GM23338 (cell line): Measurements from ENCODE around the gene ZDHHC20. TPM values are rescaled to one million over a fixed set of nuclear protein-coding genes. Genes with fewer than 3 reads are reported as not detected.

ENCODE experiments used
- ATAC-seq: fragments of 200-7000 bp; cut with Tn5 transposase; 3 replicates; pipeline ENCODE4 v1.9.1; 2020
- DNase-seq: peaks from one replicate; pipeline ENCODE4 v3.0.0-alpha.2; 2015; ENCODE audit warnings: low spot score
- H2AFZ ChIP-seq: fragments of 200-600 bp; sonication (generic); 2 replicates; pipeline ENCODE4 v1.8.0; 2016; ENCODE audit warnings: antibody characterized with exemption, mild to moderate bottlenecking, moderate library complexity
- H3F3A ChIP-seq: fragments of 200-600 bp; sonication (generic); replicated peaks from 2 replicates; pipeline ENCODE4 v1.8.0; 2017; ENCODE audit warnings: antibody characterized with exemption, mixed run types, low read depth
- H3K27ac ChIP-seq: fragments of 200-600 bp; sonication (generic); 2 replicates; pipeline ENCODE4 v1.6.1; 2016; ENCODE audit warnings: low read depth
- H3K27me3 ChIP-seq: fragments of 200-600 bp; sonication (generic); 2 replicates; pipeline ENCODE4 v1.8.0; 2016; ENCODE audit warnings: mild to moderate bottlenecking, mixed run types, moderate library complexity; ENCODE audit not compliant: insufficient read depth
- H3K36me3 ChIP-seq: fragments of 200-600 bp; sonication (generic); 2 replicates; pipeline ENCODE4 v1.8.0; 2016; ENCODE audit warnings: mild to moderate bottlenecking; ENCODE audit not compliant: insufficient read depth
- H3K4me1 ChIP-seq: fragments of 200-600 bp; sonication (generic); 2 replicates; pipeline ENCODE4 v1.8.0; 2016; ENCODE audit warnings: mild to moderate bottlenecking, moderate library complexity; ENCODE audit not compliant: insufficient read depth
- H3K4me2 ChIP-seq: fragments of 200-600 bp; sonication (generic); 2 replicates; pipeline ENCODE4 v1.7.1; 2017; ENCODE audit warnings: mixed run types
- H3K4me3 ChIP-seq: fragments of 200-600 bp; sonication (generic); 2 replicates; pipeline ENCODE4 v1.6.1; 2016; ENCODE audit warnings: mixed run types
- H3K79me2 ChIP-seq: fragments of 200-600 bp; sonication (generic); replicated peaks from 2 replicates; pipeline ENCODE4 v1.8.0; 2017; ENCODE audit warnings: mild to moderate bottlenecking; ENCODE audit not compliant: insufficient read depth
- H3K9me2 ChIP-seq: fragments of 200-600 bp; sonication (generic); 2 replicates; pipeline ENCODE4 v1.8.0; 2017; ENCODE audit not compliant: insufficient read depth
- H4K20me1 ChIP-seq: fragments of 200-600 bp; sonication (generic); replicated peaks from 2 replicates; pipeline ENCODE4 v1.8.0; 2017; ENCODE audit warnings: mild to moderate bottlenecking; ENCODE audit not compliant: insufficient read depth
- H3K27ac Mint-ChIP-seq: 2 replicates; pipeline ENCODE4 v1.8.0; 2020; ENCODE audit warnings: inconsistent platforms, mild to moderate bottlenecking, moderate library complexity, mixed read lengths
- H3K27me3 Mint-ChIP-seq: 3 replicates; pipeline ENCODE4 v1.8.0; 2022; ENCODE audit warnings: low read depth, mild to moderate bottlenecking, moderate library complexity, mixed read lengths, inconsistent platforms; ENCODE audit not compliant: insufficient read depth, poor library complexity
- H3K36me3 Mint-ChIP-seq: 3 replicates; pipeline ENCODE4 v1.8.0; 2021; ENCODE audit warnings: low read depth, mild to moderate bottlenecking, inconsistent platforms, moderate library complexity, mixed read lengths
- H3K4me1 Mint-ChIP-seq: 3 replicates; pipeline ENCODE4 v1.8.0; 2020; ENCODE audit warnings: mild to moderate bottlenecking, inconsistent platforms, mixed read lengths
- H3K4me3 Mint-ChIP-seq: 3 replicates; pipeline ENCODE4 v1.8.0; 2021; ENCODE audit warnings: moderate library complexity, mild to moderate bottlenecking, inconsistent platforms, mixed read lengths
- H3K9me3 Mint-ChIP-seq: 3 replicates; pipeline ENCODE4 v1.8.0; 2020; ENCODE audit warnings: moderate library complexity, mild to moderate bottlenecking, inconsistent platforms, mixed read lengths
- CREB1 ChIP-seq: fragments of 250-450 bp; sonication (Bioruptor Pico); IDR thresholded peaks from 2 replicates; pipeline ENCODE4 v1.5.0; 2020; ENCODE audit warnings: low read depth, mild to moderate bottlenecking, moderate library complexity
- EZH2 ChIP-seq: fragments of 200-600 bp; sonication (generic); IDR thresholded peaks from one replicate; pipeline ENCODE4 v1.8.0; 2017; ENCODE audit warnings: antibody characterized with exemption, mild to moderate bottlenecking, low read depth; ENCODE audit not compliant: unreplicated experiment
- EZH2phosphoT487 ChIP-seq: fragments of 200-600 bp; sonication (generic); IDR thresholded peaks from one replicate; pipeline ENCODE4 v1.8.1; 2018; ENCODE audit warnings: antibody characterized with exemption; ENCODE audit not compliant: unreplicated experiment
- JUNB ChIP-seq: IDR thresholded peaks from one replicate; pipeline ENCODE4 v1.6.1; 2016; ENCODE audit warnings: antibody characterized with exemption; ENCODE audit not compliant: unreplicated experiment
- NANOG ChIP-seq: IDR thresholded peaks from 2 replicates; pipeline ENCODE4 v1.6.1; 2016; ENCODE audit warnings: antibody characterized with exemption, borderline replicate concordance
- POLR2AphosphoS5 ChIP-seq: IDR thresholded peaks from 2 replicates; pipeline ENCODE4 v1.6.1; 2016; ENCODE audit warnings: antibody characterized with exemption, low read depth
- STAT1 ChIP-seq: IDR thresholded peaks from one replicate; pipeline ENCODE4 v1.6.1; 2016; ENCODE audit warnings: antibody characterized with exemption; ENCODE audit not compliant: unreplicated experiment
- ZNF114 ChIP-seq: fragments of 250-450 bp; sonication (Bioruptor Pico); IDR thresholded peaks from 2 replicates; pipeline ENCODE4 v1.5.0; 2020; ENCODE audit warnings: mild to moderate bottlenecking, moderate library complexity
- ZNF331 ChIP-seq: fragments of 250-450 bp; sonication (Bioruptor Pico); IDR thresholded peaks from 2 replicates; pipeline ENCODE4 v1.5.0; 2020; ENCODE audit warnings: low read depth, mild to moderate bottlenecking, moderate library complexity
- polyA plus RNA-seq: library from polyadenylated mRNA; unstranded; fragments of >200 nt; fragmentation: Nextera tagmentation; extraction: Ambion mirVana; gene quantifications from 2 replicates; pipeline ENCODE4 v1.2.1, GENCODE V29; 2016
- total RNA-seq: library from RNA; depleted of rRNA; stranded (reverse); fragments of >200 nt; shearing (Covaris generic); gene quantifications from 2 replicates; pipeline ENCODE4 v1.2.3, GENCODE V29; 2014
- TF ChIP-seq, protein P1 (sequence below), 2 experiments: fragments of 200-600 bp in 1 of 2; sonication (generic) in 1 of 2; conservative IDR thresholded peaks; 2 replicates each; pipeline versions ENCODE4 v1.5.1 to v1.6.1; 2016 to 2017; ENCODE audit warnings: antibody characterized with exemption in 2 of 2, low read depth in 2 of 2, mild to moderate bottlenecking in 2 of 2, moderate library complexity in 1 of 2
- TF ChIP-seq, protein P2 (sequence below): IDR thresholded peaks from one replicate; pipeline ENCODE4 v1.6.1; 2018; ENCODE audit warnings: antibody characterized with exemption; ENCODE audit not compliant: unreplicated experiment
- TF ChIP-seq, protein P3 (sequence below): IDR thresholded peaks from 2 replicates; pipeline ENCODE4 v1.6.1; 2016; ENCODE audit warnings: antibody characterized with exemption
- TF ChIP-seq, protein P4 (sequence below): fragments of 250-450 bp; sonication (Bioruptor Pico); IDR thresholded peaks from 2 replicates; pipeline ENCODE4 v1.5.0; 2020; ENCODE audit warnings: mild to moderate bottlenecking, moderate library complexity

The ZDHHC20 gene
- total and polyA plus RNA-seq, 2 experiments from 2014 or later: 37.7 to 119 TPM

DNA sequence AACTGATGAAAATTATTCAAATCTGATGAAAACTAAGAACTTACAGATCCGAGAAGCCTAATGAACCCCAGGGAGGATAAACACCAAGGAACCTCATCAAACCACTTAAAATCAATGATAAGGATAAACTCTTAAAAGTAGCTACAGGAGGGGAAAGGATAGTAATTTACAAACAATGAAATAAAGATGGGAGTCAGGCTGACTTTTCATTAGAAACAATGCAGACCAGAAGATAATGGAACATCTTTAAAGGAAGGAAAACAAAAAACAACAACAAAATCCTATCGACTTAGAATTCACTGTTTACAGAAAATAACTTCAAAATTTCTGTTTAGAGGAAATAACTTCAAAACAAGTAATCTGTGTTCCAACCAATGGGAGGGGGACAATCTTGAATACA lies 73.4 kb downstream of the ZDHHC20 start:
- no peaks in the 10 kb centered on the region for H3K27me3 ChIP-seq
- Mint-ChIP-seq H3K4me1 (peaks cover 15% of the 10 kb centered on the region; the same call in 2 of the 3 replicates), H3K27ac (no peak overlapping the region), H3K27me3 (no peaks in the 10 kb centered on the region), H3K36me3 (peaks cover 72% of the 10 kb centered on the region), H3K4me3 (no peak overlapping the region), H3K9me3 (peaks cover 9% of the 10 kb centered on the region; the same call in 2 of the 3 replicates)
- H2AFZ ChIP-seq: no peak overlapping the region
- H3K4me3 ChIP-seq: no peak overlapping the region
- no peaks in the 10 kb centered on the region for H3K79me2 ChIP-seq
- DNase-seq: no peak
- no peak for ATAC-seq
- no peaks in the 10 kb centered on the region for H3K9me2 ChIP-seq
- no peaks in the 10 kb centered on the region for H3K4me1 ChIP-seq
- no peaks in the 10 kb centered on the region for H3F3A ChIP-seq
- no peak overlapping the region for H3K27ac ChIP-seq
- H3K4me2 ChIP-seq: no peak overlapping the region
- TF ChIP-seq STAT1 (no peak), ZNF114 (no peak), CREB1 (CRISPR knock-in tag) (no peak), EZH2 (no peak), NANOG (no peak), ZNF331 (CRISPR knock-in tag) (no peak), JUNB (no peak), POLR2AphosphoS5 (no peak), EZH2phosphoT487 (no peak)
- TF ChIP-seq, protein P1, sequence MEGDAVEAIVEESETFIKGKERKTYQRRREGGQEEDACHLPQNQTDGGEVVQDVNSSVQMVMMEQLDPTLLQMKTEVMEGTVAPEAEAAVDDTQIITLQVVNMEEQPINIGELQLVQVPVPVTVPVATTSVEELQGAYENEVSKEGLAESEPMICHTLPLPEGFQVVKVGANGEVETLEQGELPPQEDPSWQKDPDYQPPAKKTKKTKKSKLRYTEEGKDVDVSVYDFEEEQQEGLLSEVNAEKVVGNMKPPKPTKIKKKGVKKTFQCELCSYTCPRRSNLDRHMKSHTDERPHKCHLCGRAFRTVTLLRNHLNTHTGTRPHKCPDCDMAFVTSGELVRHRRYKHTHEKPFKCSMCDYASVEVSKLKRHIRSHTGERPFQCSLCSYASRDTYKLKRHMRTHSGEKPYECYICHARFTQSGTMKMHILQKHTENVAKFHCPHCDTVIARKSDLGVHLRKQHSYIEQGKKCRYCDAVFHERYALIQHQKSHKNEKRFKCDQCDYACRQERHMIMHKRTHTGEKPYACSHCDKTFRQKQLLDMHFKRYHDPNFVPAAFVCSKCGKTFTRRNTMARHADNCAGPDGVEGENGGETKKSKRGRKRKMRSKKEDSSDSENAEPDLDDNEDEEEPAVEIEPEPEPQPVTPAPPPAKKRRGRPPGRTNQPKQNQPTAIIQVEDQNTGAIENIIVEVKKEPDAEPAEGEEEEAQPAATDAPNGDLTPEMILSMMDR (conservative IDR thresholded peaks at IDR 0.05; ENCODE audit: low read depth in 2 of 2): no peak
- TF ChIP-seq, protein P2, sequence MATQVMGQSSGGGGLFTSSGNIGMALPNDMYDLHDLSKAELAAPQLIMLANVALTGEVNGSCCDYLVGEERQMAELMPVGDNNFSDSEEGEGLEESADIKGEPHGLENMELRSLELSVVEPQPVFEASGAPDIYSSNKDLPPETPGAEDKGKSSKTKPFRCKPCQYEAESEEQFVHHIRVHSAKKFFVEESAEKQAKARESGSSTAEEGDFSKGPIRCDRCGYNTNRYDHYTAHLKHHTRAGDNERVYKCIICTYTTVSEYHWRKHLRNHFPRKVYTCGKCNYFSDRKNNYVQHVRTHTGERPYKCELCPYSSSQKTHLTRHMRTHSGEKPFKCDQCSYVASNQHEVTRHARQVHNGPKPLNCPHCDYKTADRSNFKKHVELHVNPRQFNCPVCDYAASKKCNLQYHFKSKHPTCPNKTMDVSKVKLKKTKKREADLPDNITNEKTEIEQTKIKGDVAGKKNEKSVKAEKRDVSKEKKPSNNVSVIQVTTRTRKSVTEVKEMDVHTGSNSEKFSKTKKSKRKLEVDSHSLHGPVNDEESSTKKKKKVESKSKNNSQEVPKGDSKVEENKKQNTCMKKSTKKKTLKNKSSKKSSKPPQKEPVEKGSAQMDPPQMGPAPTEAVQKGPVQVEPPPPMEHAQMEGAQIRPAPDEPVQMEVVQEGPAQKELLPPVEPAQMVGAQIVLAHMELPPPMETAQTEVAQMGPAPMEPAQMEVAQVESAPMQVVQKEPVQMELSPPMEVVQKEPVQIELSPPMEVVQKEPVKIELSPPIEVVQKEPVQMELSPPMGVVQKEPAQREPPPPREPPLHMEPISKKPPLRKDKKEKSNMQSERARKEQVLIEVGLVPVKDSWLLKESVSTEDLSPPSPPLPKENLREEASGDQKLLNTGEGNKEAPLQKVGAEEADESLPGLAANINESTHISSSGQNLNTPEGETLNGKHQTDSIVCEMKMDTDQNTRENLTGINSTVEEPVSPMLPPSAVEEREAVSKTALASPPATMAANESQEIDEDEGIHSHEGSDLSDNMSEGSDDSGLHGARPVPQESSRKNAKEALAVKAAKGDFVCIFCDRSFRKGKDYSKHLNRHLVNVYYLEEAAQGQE: no peak
- TF ChIP-seq, protein P3, sequence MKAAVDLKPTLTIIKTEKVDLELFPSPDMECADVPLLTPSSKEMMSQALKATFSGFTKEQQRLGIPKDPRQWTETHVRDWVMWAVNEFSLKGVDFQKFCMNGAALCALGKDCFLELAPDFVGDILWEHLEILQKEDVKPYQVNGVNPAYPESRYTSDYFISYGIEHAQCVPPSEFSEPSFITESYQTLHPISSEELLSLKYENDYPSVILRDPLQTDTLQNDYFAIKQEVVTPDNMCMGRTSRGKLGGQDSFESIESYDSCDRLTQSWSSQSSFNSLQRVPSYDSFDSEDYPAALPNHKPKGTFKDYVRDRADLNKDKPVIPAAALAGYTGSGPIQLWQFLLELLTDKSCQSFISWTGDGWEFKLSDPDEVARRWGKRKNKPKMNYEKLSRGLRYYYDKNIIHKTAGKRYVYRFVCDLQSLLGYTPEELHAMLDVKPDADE: no peak
- TF ChIP-seq, protein P4, sequence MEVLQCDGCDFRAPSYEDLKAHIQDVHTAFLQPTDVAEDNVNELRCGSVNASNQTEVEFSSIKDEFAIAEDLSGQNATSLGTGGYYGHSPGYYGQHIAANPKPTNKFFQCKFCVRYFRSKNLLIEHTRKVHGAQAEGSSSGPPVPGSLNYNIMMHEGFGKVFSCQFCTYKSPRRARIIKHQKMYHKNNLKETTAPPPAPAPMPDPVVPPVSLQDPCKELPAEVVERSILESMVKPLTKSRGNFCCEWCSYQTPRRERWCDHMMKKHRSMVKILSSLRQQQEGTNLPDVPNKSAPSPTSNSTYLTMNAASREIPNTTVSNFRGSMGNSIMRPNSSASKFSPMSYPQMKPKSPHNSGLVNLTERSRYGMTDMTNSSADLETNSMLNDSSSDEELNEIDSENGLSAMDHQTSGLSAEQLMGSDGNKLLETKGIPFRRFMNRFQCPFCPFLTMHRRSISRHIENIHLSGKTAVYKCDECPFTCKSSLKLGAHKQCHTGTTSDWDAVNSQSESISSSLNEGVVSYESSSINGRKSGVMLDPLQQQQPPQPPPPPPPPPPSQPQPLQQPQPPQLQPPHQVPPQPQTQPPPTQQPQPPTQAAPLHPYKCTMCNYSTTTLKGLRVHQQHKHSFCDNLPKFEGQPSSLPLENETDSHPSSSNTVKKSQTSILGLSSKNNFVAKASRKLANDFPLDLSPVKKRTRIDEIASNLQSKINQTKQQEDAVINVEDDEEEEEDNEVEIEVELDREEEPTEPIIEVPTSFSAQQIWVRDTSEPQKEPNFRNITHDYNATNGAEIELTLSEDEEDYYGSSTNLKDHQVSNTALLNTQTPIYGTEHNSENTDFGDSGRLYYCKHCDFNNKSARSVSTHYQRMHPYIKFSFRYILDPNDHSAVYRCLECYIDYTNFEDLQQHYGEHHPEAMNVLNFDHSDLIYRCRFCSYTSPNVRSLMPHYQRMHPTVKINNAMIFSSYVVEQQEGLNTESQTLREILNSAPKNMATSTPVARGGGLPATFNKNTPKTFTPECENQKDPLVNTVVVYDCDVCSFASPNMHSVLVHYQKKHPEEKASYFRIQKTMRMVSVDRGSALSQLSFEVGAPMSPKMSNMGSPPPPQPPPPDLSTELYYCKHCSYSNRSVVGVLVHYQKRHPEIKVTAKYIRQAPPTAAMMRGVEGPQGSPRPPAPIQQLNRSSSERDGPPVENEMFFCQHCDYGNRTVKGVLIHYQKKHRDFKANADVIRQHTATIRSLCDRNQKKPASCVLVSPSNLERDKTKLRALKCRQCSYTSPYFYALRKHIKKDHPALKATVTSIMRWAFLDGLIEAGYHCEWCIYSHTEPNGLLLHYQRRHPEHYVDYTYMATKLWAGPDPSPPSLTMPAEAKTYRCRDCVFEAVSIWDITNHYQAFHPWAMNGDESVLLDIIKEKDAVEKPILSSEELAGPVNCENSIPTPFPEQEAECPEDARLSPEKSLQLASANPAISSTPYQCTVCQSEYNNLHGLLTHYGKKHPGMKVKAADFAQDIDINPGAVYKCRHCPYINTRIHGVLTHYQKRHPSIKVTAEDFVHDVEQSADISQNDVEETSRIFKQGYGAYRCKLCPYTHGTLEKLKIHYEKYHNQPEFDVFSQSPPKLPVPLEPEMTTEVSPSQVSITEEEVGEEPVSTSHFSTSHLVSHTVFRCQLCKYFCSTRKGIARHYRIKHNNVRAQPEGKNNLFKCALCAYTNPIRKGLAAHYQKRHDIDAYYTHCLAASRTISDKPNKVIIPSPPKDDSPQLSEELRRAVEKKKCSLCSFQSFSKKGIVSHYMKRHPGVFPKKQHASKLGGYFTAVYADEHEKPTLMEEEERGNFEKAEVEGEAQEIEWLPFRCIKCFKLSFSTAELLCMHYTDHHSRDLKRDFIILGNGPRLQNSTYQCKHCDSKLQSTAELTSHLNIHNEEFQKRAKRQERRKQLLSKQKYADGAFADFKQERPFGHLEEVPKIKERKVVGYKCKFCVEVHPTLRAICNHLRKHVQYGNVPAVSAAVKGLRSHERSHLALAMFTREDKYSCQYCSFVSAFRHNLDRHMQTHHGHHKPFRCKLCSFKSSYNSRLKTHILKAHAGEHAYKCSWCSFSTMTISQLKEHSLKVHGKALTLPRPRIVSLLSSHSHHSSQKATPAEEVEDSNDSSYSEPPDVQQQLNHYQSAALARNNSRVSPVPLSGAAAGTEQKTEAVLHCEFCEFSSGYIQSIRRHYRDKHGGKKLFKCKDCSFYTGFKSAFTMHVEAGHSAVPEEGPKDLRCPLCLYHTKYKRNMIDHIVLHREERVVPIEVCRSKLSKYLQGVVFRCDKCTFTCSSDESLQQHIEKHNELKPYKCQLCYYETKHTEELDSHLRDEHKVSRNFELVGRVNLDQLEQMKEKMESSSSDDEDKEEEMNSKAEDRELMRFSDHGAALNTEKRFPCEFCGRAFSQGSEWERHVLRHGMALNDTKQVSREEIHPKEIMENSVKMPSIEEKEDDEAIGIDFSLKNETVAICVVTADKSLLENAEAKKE (CRISPR knock-in tag): no peak
- H3K36me3 ChIP-seq: peaks cover 23% of the 10 kb centered on the region; the same call in 1 of the 2 replicates
- H4K20me1 ChIP-seq: no peaks in the 10 kb centered on the region
